ENCODE results near the gene ABCC9. TPM values are rescaled to one million over a fixed set of nuclear protein-coding genes. Genes with fewer than 3 reads are reported as not detected.
"Not testable (repeated sequence)": the region's sequence is repeated elsewhere in the genome, so short reads cannot be mapped to it uniquely, and the experiment has no call there.

Gene ABCC9
- total RNA-seq, 1 experiment from 2014 or later: 0.35 TPM

DNA sequence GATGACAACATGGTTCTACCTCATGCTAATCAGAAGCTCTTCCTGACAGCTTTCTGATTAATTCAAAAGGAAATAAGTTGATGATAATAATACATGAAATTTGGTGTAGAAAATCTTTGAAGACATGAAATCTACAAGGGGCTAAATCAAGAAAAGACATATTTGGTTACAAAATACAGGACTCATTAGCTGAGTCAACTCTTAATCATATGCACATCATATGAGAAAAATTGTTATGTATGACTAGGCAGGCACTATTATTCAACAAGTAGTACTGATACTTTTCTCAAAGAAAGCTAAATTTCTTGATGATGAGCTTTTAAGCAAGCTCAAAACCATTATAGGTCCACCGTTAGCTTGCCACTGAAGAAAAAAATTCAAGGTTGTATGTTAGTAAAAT lies 7.1 kb downstream of the ABCC9 start:
- no peak for DNase-seq (ENCODE audit: low read depth)

DNA sequence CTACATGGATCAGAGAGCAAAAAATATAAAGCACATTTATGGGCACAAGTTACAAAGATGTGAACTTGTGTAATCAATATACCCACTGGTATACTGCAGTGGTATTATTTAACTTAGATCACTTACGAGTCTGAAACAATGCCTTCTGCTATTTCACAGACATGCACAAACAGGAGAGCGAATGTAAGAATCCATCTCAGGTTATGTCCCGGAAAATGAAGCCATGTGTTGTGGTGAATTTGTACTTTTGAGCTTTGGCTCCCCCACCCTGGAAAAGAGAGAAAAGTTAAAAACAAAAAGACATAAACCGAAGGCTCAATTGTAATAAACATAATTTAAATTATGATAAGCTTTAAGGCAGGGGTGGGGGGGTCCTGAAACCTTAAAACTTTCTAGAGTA lies 7.6 kb downstream of the ABCC9 start:
- no peak for DNase-seq (ENCODE audit: low read depth)

GRCh38 chr12:21929972-21930371 lies 11.3 kb downstream of the ABCC9 start:
- DNase-seq (ENCODE audit: low read depth): not testable (repeated sequence)

DNA sequence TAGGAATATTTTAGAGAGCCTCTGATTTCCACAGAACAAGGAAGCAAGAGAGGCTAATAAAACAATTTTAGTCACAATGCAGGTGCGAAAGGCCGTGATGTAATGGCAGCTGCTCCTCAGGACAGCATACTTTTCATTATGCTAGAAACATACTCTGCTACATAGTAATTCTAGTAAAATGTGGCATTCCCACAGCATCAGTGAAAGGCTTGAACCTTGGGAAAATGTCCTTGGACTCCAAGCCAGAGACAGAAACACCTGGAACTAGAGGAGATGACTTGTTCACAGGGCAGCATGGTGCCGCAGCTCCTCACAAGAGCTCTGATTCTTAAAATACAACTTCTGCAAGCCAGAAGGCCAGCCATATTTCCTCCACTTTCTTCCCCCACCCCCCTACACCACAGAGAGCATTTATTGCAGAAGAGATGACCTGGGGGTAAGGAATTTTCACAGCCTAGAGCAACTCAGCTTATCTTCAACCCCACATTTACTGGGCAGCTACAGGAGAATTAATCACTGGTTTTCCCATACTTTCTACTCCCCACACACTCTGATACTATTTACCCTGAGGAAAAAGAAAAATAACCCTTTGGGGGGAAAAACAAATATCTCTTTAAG lies 15.8 kb downstream of the ABCC9 start:
- DNase-seq (ENCODE audit: low read depth): no peak

DNA sequence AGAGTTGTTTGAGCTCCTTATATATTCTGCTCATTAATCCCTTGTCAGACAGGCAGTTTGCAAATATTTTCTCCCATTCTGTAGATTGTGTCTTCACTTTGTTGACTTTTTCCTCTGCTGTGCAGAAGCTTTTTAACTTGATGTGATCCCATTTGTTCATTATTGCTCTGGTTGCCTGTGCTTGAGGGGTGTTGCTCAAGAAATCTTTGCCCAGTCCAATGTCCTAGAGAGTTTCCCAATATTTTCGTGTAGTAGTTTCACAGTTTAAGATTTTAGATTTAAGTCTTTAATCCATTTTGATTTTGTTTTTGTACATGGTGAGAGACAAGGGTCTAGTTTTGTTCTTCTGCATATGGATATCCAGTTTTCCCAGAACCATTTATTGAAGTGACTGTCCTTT lies 19.8 kb downstream of the ABCC9 start:
- DNase-seq (ENCODE audit: low read depth): no peak

DNA sequence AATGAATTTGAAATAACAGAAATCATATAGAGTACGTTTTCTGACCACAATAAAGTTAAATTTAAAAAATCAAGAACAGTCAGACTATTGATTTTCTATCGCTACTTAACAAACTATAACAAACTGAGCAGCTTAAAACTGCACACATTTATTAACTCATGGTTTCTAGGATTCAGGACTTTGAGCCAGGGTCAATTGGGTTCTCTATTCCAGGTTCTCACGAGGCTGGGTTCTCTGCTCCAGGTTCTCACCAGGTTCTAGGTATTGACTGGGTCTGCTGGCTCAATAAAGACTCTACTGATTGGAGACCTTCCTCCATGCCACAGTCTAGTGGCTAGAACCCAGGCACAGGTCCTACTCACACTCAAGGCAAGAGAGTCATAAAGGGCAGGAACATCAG lies 22.8 kb downstream of the ABCC9 start:
- no peak for DNase-seq (ENCODE audit: low read depth)

GRCh38 chr12:21913823-21914222 lies 27.4 kb downstream of the ABCC9 start:
- DNase-seq (ENCODE audit: low read depth): no peak

- peak; percentile 26 for DNase-seq (ENCODE audit: low read depth)
Measured at GRCh38 chr12:21912318-21912717, 28.9 kb downstream of the ABCC9 start.

GRCh38 chr12:21911832-21912231 lies 29.4 kb downstream of the ABCC9 start:
- no peak for DNase-seq (ENCODE audit: low read depth)

DNA sequence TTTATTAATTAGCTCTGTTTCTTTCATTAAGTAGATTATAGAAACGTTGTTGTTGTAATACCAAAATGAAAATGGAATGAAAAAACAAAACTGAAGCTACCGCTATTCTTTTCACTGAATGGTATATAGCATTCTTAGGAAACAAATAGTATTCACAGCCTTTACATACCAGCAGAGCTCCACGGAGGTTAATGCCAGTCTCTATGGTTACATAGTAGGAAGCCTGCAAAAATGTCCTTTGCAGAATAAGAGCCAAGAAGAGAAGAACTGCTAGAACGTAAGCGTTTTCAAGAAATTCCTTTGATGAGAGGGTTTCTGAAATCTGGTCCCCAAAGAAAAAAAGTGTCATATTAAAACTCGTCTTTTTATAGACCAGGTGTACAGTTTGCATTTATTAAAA lies 30.6 kb downstream of the ABCC9 start:
- no peak for DNase-seq (ENCODE audit: low read depth)

GRCh38 chr12:21907948-21908837 lies 33.0 kb downstream of the ABCC9 start:
- DNase-seq (ENCODE audit: low read depth): no peak

DNA sequence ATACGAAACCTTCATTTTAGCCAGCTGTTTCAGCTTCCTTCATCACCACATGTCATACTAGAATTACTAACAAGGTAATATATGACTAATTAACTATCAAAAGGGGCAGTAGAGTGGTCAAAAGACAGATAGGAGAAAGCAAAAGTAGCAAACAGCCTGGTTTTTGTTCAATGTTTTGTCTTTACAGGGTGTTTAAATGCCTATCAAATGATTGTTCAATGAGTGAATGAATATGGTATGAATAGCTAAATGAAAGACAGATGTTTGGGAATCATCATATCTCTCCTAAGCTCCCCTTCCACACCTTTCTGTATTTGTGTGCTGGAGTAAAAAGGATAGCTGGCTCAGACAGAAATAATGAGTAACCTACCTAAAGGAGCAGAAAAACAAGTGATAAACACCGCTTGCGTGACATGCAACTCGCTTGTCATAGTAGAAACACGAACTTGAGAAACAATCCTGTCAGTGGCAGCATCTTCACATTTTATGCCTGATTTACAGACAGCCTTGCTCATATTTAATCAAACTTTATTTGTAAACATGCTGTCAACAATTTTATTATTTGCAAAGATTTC lies 34.2 kb downstream of the ABCC9 start:
- no peak for DNase-seq (ENCODE audit: low read depth)

- not testable (repeated sequence) for DNase-seq (ENCODE audit: low read depth)
Measured at GRCh38 chr12:21899532-21899931, 41.7 kb downstream of the ABCC9 start.

DNA sequence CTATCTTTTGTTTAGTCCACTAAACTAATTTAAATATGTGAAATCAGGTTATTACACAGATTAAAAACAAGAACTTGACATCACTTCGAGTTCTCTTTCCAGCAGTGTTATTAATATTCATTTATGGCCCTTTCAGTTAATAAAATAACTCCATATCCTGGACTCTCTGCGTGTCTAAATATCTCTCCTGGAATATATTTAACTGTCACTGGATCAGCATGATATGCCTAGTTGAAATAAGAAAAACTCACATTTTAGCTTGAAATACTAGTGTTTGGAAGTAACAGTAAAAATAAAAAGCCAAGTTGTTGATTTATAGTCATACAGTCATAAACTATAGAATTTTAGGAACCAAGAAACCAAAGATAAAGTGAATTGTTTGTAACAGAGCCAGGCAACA lies 45.6 kb downstream of the ABCC9 start:
- DNase-seq (ENCODE audit: low read depth): no peak

- no peak for DNase-seq (ENCODE audit: low read depth)
Measured at GRCh38 chr12:21894792-21895595, 46.2 kb downstream of the ABCC9 start.

DNA sequence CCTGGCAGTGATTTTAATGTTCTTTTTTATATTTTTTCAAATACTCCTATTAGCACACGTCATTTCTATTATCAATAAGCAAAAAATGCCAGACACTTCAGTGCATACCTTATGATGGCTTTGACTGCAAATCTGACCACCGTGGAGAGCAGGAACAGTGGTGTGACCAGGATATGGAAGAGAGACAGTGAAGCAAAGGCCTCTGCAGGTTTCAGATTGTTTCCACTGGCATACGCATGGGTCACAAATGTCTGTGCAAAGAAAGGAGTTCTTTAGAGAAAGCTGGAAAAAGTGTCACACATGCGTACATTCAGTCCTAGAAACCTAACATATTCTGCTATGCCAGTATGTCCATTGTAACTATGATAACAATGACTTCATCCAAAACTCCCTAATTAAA lies 47.3 kb downstream of the ABCC9 start:
- DNase-seq (ENCODE audit: low read depth): no peak

GRCh38 chr12:21892341-21892740 lies 48.9 kb downstream of the ABCC9 start:
- no peak for DNase-seq (ENCODE audit: low read depth)

DNA sequence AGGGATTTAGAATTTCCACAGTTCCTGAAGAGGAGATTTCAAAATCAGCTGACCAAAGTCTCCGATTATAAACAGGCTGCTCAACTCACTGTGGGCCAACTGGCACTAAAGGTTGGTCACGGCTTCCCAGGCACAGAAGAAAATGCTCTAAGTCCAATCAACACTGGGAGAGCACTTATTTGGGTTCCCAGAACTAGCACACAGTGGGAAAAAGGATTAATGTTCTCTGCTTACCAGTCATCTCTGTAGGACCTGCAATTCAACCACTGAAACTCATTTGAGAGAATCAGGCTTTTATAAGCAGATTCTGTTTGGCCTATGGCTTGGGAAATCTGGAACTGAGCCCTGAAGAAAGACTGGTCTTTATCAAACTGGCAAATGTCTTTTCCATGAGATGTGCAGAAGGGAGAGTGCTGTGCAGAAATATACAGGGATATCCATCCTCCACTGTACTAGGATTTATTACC lies 49.4 kb downstream of the ABCC9 start:
- no peak for DNase-seq (ENCODE audit: low read depth)

- DNase-seq (ENCODE audit: low read depth): no peak
Measured at GRCh38 chr12:21888276-21888863, 52.9 kb downstream of the ABCC9 start.

DNA sequence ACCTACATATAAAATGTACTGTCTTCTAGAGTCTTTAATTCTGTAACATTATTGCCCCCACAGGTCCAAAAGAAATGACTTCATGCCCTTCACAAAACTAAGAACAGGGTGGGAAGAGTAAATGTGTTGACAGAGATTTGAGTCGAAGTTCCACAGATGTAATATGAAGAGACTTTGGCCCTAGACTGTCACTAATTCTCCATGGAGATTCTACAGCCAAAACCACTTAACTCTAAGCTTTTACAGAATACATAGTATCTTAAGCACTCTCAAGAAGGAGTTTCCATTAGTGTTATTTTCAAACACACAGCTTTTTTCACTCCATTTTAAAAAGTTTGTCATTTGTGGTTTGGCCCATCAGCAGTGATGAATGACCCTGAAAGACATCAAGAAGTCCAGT lies 56.3 kb downstream of the ABCC9 start:
- no peak for DNase-seq (ENCODE audit: low read depth)

DNA sequence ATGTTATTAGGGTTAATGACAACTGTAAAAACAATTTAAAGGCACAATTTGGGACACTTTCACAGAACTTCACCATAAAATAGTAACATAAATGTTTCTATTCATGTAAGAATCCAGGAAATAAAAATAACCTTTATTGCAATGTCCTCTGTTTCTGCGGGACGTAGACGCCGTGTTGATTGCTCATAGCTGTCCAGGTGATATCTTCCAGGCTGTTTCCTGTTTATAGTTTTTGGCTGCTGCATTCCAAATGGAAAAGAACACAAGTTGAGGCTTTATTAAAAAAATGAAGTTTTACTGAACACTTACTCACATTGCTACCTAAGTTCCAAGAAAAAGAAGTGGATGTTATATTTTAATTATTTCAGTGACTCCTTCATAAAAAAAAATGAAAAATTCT lies 58.6 kb downstream of the ABCC9 start:
- DNase-seq (ENCODE audit: low read depth): no peak
